Liver (tissue), 9 donors: ENCODE measurements around the gene ARL4A. TPM values are rescaled to one million over a fixed set of nuclear protein-coding genes. Genes with fewer than 3 reads are reported as not detected.

ENCODE experiments used
- DNase-seq: peaks from one replicate; pipeline ENCODE4 v3.0.0-alpha.2; 2017; ENCODE audit warnings: low spot score
- H3K27ac ChIP-seq, 2 donors: one replicate each; pipeline ENCODE4 v1.7.0; 2013; ENCODE audit warnings: inconsistent platforms in 2 of 2, low read length in 2 of 2, control low read depth in 1 of 2, low read depth in 1 of 2, mild to moderate bottlenecking in 1 of 2
- H3K27me3 ChIP-seq, 4 donors: one replicate each; pipeline versions ENCODE4 v1.6.1 to v1.7.0; 2013; ENCODE audit warnings: low read length in 3 of 4, inconsistent platforms in 1 of 4, mild to moderate bottlenecking in 1 of 4, moderate library complexity in 1 of 4; ENCODE audit not compliant: control insufficient read depth in 4 of 4, insufficient read depth in 4 of 4
- H3K36me3 ChIP-seq, 4 donors: one replicate each; pipeline versions ENCODE4 v1.6.1 to v1.7.0; 2013; ENCODE audit warnings: low read length in 3 of 4, mild to moderate bottlenecking in 3 of 4, low read depth in 1 of 4, moderate library complexity in 1 of 4; ENCODE audit not compliant: control insufficient read depth in 4 of 4, insufficient read depth in 3 of 4
- H3K4me1 ChIP-seq, 4 donors: one replicate each; pipeline versions ENCODE4 v1.6.1 to v1.7.0; 2013; ENCODE audit warnings: low read length in 3 of 4, mild to moderate bottlenecking in 3 of 4, moderate library complexity in 1 of 4; ENCODE audit not compliant: control insufficient read depth in 4 of 4, insufficient read depth in 4 of 4
- H3K4me3 ChIP-seq, 3 donors: one replicate each; pipeline versions ENCODE4 v1.6.1 to v1.7.0; 2013; ENCODE audit warnings: low read length in 3 of 3, control low read depth in 1 of 3, low read depth in 1 of 3, mild to moderate bottlenecking in 1 of 3
- H3K9ac ChIP-seq, 2 donors: one replicate each; pipeline ENCODE4 v1.7.0; 2013; ENCODE audit warnings: low read length in 2 of 2, mild to moderate bottlenecking in 2 of 2, moderate library complexity in 2 of 2, control low read depth in 1 of 2, low read depth in 1 of 2
- H3K9me3 ChIP-seq, 4 donors: one replicate each; pipeline versions ENCODE4 v1.6.1 to v1.7.0; 2013; ENCODE audit warnings: low read length in 3 of 4; ENCODE audit not compliant: control insufficient read depth in 4 of 4
- ATF3 ChIP-seq: IDR thresholded peaks from 2 replicates; pipeline ENCODE4 v1.6.1; 2016; ENCODE audit warnings: antibody characterized with exemption
- EGR1 ChIP-seq, 2 donors: IDR thresholded peaks; 2 replicates each; pipeline ENCODE4 v1.6.1; 2016 to 2018; ENCODE audit warnings: antibody characterized with exemption in 2 of 2, low read depth in 2 of 2
- FOXA1 ChIP-seq: IDR thresholded peaks from 2 replicates; pipeline ENCODE4 v1.6.1; 2016; ENCODE audit warnings: antibody characterized with exemption
- FOXA2 ChIP-seq: IDR thresholded peaks from 2 replicates; pipeline ENCODE4 v1.6.1; 2016; ENCODE audit warnings: antibody characterized with exemption
- GABPA ChIP-seq, 2 donors: IDR thresholded peaks in 1 of 2; conservative IDR thresholded peaks in 1 of 2; 2 replicates each; pipeline ENCODE4 v1.6.1; 2016; ENCODE audit warnings: antibody characterized with exemption in 2 of 2, mild to moderate bottlenecking in 1 of 2, moderate library complexity in 1 of 2
- HNF4A ChIP-seq, 2 donors: conservative IDR thresholded peaks; 2 replicates each; pipeline ENCODE4 v1.6.1; 2016; ENCODE audit warnings: antibody characterized with exemption in 2 of 2, mild to moderate bottlenecking in 2 of 2
- HNF4G ChIP-seq: IDR thresholded peaks from 2 replicates; pipeline ENCODE4 v1.6.1; 2016; ENCODE audit warnings: antibody characterized with exemption
- JUND ChIP-seq, 2 donors: IDR thresholded peaks; 2 replicates each; pipeline ENCODE4 v1.6.1; 2016; ENCODE audit warnings: antibody characterized with exemption in 2 of 2
- MAX ChIP-seq: IDR thresholded peaks from 2 replicates; pipeline ENCODE4 v1.6.1; 2016; ENCODE audit warnings: antibody characterized with exemption
- NR2F2 ChIP-seq: IDR thresholded peaks from 2 replicates; pipeline ENCODE4 v1.6.1; 2016; ENCODE audit warnings: antibody characterized with exemption
- RAD21 ChIP-seq, 2 donors: IDR thresholded peaks; 2 replicates each; pipeline ENCODE4 v1.6.1; 2016; ENCODE audit warnings: antibody characterized with exemption in 2 of 2, mild to moderate bottlenecking in 2 of 2
- RXRA ChIP-seq, 2 donors: IDR thresholded peaks; 2 replicates each; pipeline ENCODE4 v1.6.1; 2017 to 2018; ENCODE audit warnings: antibody characterized with exemption in 2 of 2, mild to moderate bottlenecking in 1 of 2
- SP1 ChIP-seq: IDR thresholded peaks from 2 replicates; pipeline ENCODE4 v1.6.1; 2018; ENCODE audit warnings: antibody characterized with exemption, mild to moderate bottlenecking
- TAF1 ChIP-seq: conservative IDR thresholded peaks from 2 replicates; pipeline ENCODE4 v1.6.1; 2016; ENCODE audit warnings: antibody characterized with exemption, mild to moderate bottlenecking
- YY1 ChIP-seq: IDR thresholded peaks from 2 replicates; pipeline ENCODE4 v1.6.1; 2016; ENCODE audit warnings: antibody characterized with exemption, mild to moderate bottlenecking
- WGBS: extraction: QIAGEN DNeasy Blood & Tissue Kit; methylation state at CpG from one replicate; pipeline ENCODE4 v1.1.7; 2013; 5-methylcytosine and 5-hydroxymethylcytosine counted together
- polyA plus RNA-seq, 2 donors: library from polyadenylated mRNA; stranded (reverse) in 1 of 2; unstranded in 1 of 2; fragments of 200-250 nt in 1 of 2; fragments of >200 nt in 1 of 2; fragmentation: Nextera tagmentation in 1 of 2; extraction: Ambion mirVana in 1 of 2; gene quantifications; one replicate each; pipeline versions ENCODE4 v1.2.1 to v1.2.3, GENCODE V29; 2013 to 2015
- total RNA-seq, 2 donors: library from RNA; depleted of rRNA; stranded (reverse); fragments of >200 nt; gene quantifications; one replicate each; pipeline ENCODE4 v1.2.3, GENCODE V29; 2014
- TF ChIP-seq, protein P1 (sequence below): fragments of 150-350 bp; IDR thresholded peaks from 2 replicates; pipeline ENCODE4 v1.5.1; 2017; ENCODE audit warnings: improper control_type of control experiment, low read depth, low read length; ENCODE audit not compliant: missing input control
- TF ChIP-seq, protein P2 (sequence below): IDR thresholded peaks from 2 replicates; pipeline ENCODE4 v1.6.1; 2016; ENCODE audit warnings: antibody characterized with exemption
- TF ChIP-seq, protein P3 (sequence below): IDR thresholded peaks from 2 replicates; pipeline ENCODE4 v1.6.1; 2016; ENCODE audit warnings: antibody characterized with exemption, mild to moderate bottlenecking
- donor health status: healthy.
- donor health status: healthy.
- donor health status: healthy.
- donor health status: healthy.
- donor health status: healthy.

Gene ARL4A
- total and polyA plus RNA-seq, 4 donors, result 7.5 to 77.3 (median 16.0) TPM

DNA sequence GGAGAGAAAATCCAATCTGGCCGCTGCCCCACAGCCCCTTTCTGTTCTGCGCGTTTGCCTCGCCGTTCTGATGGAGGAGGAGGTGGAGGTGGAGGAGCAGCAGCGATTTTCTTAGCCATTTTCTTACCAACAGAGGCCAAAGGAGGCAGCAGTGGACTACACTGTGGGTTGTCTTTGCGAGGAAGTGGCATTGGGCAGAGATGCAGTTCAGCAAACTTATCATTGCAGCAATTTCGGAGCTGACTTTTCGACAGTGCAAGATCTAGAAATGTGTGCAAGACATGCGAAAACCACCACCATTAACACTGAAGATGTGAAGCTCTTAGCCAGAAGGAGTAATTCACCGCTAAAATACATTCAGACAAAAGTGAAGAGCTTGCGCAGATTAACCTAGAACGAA, 1.9 kb upstream of the ARL4A start:
- no peak overlapping the region for H3K9ac ChIP-seq
- H3K27ac ChIP-seq, result no peak overlapping the region
- H3K9me3 ChIP-seq, result no peaks in the 10 kb centered on the region
- TF ChIP-seq FOXA1 (no peak), HNF4G (no peak), RAD21 (IDR thresholded peaks at IDR 0.05) (peak; percentile 63 to 76), RXRA (IDR thresholded peaks at IDR 0.05) (no peak)
- TF ChIP-seq, protein P1, sequence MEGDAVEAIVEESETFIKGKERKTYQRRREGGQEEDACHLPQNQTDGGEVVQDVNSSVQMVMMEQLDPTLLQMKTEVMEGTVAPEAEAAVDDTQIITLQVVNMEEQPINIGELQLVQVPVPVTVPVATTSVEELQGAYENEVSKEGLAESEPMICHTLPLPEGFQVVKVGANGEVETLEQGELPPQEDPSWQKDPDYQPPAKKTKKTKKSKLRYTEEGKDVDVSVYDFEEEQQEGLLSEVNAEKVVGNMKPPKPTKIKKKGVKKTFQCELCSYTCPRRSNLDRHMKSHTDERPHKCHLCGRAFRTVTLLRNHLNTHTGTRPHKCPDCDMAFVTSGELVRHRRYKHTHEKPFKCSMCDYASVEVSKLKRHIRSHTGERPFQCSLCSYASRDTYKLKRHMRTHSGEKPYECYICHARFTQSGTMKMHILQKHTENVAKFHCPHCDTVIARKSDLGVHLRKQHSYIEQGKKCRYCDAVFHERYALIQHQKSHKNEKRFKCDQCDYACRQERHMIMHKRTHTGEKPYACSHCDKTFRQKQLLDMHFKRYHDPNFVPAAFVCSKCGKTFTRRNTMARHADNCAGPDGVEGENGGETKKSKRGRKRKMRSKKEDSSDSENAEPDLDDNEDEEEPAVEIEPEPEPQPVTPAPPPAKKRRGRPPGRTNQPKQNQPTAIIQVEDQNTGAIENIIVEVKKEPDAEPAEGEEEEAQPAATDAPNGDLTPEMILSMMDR, result peak; percentile 25
- TF ChIP-seq, protein P2, sequence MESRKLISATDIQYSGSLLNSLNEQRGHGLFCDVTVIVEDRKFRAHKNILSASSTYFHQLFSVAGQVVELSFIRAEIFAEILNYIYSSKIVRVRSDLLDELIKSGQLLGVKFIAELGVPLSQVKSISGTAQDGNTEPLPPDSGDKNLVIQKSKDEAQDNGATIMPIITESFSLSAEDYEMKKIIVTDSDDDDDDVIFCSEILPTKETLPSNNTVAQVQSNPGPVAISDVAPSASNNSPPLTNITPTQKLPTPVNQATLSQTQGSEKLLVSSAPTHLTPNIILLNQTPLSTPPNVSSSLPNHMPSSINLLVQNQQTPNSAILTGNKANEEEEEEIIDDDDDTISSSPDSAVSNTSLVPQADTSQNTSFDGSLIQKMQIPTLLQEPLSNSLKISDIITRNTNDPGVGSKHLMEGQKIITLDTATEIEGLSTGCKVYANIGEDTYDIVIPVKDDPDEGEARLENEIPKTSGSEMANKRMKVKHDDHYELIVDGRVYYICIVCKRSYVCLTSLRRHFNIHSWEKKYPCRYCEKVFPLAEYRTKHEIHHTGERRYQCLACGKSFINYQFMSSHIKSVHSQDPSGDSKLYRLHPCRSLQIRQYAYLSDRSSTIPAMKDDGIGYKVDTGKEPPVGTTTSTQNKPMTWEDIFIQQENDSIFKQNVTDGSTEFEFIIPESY, result no peak
- no peaks in the 10 kb centered on the region for H3K27me3 ChIP-seq
- no peak overlapping the region for H3K4me3 ChIP-seq
- no peaks in the 10 kb centered on the region for H3K36me3 ChIP-seq
- 68% methylated on average over 13 of the region's 13 CpGs for WGBS
- DNase-seq, result no peak
- peaks cover 0 to 17% (median 1%) of the 10 kb centered on the region in 4 donors for H3K4me1 ChIP-seq

DNA sequence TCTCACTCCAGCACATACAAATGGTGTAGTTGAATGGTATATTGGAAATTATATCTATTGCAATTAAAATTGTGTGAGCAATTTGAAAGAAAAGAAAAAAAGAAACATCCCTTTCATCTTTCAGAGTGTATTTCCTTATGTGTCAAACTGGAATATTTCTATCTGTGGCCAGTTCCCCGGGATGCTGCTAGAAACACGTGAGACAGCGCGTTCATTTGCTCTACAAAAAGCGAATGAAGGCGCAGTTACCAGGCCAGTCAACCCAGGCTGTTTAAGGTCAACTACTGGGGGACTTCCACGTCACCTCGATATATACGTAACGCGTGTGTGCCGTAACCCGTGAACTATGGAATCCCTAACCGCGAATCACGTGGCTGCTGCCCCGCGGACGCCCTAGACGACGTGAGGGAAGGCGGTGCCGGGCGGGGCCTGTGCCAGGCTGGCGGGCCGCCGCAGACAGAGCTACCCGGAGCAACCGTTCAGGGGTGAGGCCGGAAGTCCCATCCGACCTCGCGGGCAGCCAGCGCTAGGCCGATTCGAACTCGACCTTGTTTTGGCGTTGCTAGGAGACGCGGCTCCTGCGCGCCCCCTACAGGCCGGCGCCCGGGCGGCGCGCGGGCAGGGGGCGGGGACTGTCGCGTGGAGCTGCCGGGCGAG, 1.1 kb upstream of the ARL4A start:
- peaks cover 0 to 17% (median 1%) of the 10 kb centered on the region in 4 donors for H3K4me1 ChIP-seq
- TF ChIP-seq FOXA1, result peak; percentile 51
- TF ChIP-seq RXRA (IDR thresholded peaks at IDR 0.05), result peak; percentile 86 to 88
- TF ChIP-seq, protein P3, sequence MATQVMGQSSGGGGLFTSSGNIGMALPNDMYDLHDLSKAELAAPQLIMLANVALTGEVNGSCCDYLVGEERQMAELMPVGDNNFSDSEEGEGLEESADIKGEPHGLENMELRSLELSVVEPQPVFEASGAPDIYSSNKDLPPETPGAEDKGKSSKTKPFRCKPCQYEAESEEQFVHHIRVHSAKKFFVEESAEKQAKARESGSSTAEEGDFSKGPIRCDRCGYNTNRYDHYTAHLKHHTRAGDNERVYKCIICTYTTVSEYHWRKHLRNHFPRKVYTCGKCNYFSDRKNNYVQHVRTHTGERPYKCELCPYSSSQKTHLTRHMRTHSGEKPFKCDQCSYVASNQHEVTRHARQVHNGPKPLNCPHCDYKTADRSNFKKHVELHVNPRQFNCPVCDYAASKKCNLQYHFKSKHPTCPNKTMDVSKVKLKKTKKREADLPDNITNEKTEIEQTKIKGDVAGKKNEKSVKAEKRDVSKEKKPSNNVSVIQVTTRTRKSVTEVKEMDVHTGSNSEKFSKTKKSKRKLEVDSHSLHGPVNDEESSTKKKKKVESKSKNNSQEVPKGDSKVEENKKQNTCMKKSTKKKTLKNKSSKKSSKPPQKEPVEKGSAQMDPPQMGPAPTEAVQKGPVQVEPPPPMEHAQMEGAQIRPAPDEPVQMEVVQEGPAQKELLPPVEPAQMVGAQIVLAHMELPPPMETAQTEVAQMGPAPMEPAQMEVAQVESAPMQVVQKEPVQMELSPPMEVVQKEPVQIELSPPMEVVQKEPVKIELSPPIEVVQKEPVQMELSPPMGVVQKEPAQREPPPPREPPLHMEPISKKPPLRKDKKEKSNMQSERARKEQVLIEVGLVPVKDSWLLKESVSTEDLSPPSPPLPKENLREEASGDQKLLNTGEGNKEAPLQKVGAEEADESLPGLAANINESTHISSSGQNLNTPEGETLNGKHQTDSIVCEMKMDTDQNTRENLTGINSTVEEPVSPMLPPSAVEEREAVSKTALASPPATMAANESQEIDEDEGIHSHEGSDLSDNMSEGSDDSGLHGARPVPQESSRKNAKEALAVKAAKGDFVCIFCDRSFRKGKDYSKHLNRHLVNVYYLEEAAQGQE, result peak; percentile 54
- peak; percentile 14 for TF ChIP-seq HNF4G
- TF ChIP-seq FOXA2, result peak; percentile 24
- peak; percentile 63 to 70 for TF ChIP-seq HNF4A (conservative IDR thresholded peaks at IDR 0.05)
- TF ChIP-seq EGR1 (IDR thresholded peaks at IDR 0.05; ENCODE audit: low read depth in 2 of 2), result no peak
- TF ChIP-seq NR2F2, result peak; percentile 71
- TF ChIP-seq RAD21 (IDR thresholded peaks at IDR 0.05), result peak; percentile 40 to 62
- TF ChIP-seq, protein P1, result peak; percentile 99
- peak; percentile 52 for TF ChIP-seq TAF1
- TF ChIP-seq, protein P2, result no peak
- peak; percentile 81 for TF ChIP-seq SP1
- peak; percentile 26 to 79 for TF ChIP-seq GABPA (IDR thresholded peaks at IDR 0.05 in 1 of 2, conservative IDR thresholded peaks at IDR 0.05 in 1 of 2)
- peak in 1 of 2 donors; percentile 18 for TF ChIP-seq JUND (IDR thresholded peaks at IDR 0.05)
- TF ChIP-seq ATF3, result no peak
- peak; percentile 53 for TF ChIP-seq MAX
- peak; percentile 78 for TF ChIP-seq YY1

More for the DNA sequence above, 1.1 kb upstream of the ARL4A start:
- H3K27ac ChIP-seq, result peak overlapping the region; percentile 83 to 96
- WGBS, result 2% methylated on average over 54 of the region's 54 CpGs
- no peaks in the 10 kb centered on the region for H3K27me3 ChIP-seq
- H3K4me3 ChIP-seq, result peak overlapping the region; percentile 75 to 83 (median 80)
- no peaks in the 10 kb centered on the region for H3K9me3 ChIP-seq
- peak; percentile 98 for DNase-seq
- peak overlapping the region; percentile 59 to 87 for H3K9ac ChIP-seq
- H3K36me3 ChIP-seq, result no peaks in the 10 kb centered on the region
